ENCODE results near the gene CAMTA1.

DNA sequence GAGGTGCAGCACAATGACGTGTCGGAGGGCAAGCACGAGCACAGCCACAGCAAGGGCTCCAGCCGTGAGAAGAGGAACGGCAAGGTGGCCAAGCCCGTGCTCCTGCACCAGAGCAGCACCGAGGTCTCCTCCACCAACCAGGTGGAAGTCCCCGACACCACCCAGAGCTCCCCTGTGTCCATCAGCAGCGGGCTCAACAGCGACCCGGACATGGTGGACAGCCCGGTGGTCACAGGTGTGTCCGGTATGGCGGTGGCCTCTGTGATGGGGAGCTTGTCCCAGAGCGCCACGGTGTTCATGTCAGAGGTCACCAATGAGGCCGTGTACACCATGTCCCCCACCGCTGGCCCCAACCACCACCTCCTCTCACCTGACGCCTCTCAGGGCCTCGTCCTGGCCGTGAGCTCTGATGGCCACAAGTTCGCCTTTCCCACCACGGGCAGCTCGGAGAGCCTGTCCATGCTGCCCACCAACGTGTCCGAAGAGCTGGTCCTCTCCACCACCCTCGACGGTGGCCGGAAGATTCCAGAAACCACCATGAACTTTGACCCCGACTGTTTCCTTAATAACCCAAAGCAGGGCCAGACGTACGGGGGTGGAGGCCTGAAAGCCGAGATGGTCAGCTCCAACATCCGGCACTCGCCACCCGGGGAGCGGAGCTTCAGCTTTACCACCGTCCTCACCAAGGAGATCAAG lies 878.3 kb downstream of the CAMTA1 start:
- TF ChIP-seq TCF12 (IDR thresholded peaks at IDR 0.05) (no peak), CTCF (IDR thresholded peaks at IDR 0.05) (no peak), JUND (IDR thresholded peaks at IDR 0.05) (no peak), POLR2AphosphoS5 (IDR thresholded peaks at IDR 0.05; ENCODE audit: low read depth, low read length) (no peak), TAF1 (IDR thresholded peaks at IDR 0.05; ENCODE audit: borderline replicate concordance, low read depth, low read length) (no peak), CHD2 (IDR thresholded peaks at IDR 0.05; ENCODE audit: low read length, partially characterized antibody) (no peak), EP300 (IDR thresholded peaks at IDR 0.05; ENCODE audit: borderline replicate concordance in 1 of 2, low read depth in 1 of 2, low read length in 1 of 2) (no peak), MXI1 (IDR thresholded peaks at IDR 0.05; ENCODE audit: low read depth, low read length) (no peak), REST (IDR thresholded peaks at IDR 0.05; ENCODE audit: low read depth, low read length) (no peak), IRF3 (IDR thresholded peaks at IDR 0.05; ENCODE audit: low read depth, low read length) (no peak)
- TF ChIP-seq, protein P1, sequence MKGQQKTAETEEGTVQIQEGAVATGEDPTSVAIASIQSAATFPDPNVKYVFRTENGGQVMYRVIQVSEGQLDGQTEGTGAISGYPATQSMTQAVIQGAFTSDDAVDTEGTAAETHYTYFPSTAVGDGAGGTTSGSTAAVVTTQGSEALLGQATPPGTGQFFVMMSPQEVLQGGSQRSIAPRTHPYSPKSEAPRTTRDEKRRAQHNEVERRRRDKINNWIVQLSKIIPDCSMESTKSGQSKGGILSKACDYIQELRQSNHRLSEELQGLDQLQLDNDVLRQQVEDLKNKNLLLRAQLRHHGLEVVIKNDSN (IDR thresholded peaks at IDR 0.05; ENCODE audit: borderline replicate concordance, low read depth): no peak
- TF ChIP-seq, protein P2, sequence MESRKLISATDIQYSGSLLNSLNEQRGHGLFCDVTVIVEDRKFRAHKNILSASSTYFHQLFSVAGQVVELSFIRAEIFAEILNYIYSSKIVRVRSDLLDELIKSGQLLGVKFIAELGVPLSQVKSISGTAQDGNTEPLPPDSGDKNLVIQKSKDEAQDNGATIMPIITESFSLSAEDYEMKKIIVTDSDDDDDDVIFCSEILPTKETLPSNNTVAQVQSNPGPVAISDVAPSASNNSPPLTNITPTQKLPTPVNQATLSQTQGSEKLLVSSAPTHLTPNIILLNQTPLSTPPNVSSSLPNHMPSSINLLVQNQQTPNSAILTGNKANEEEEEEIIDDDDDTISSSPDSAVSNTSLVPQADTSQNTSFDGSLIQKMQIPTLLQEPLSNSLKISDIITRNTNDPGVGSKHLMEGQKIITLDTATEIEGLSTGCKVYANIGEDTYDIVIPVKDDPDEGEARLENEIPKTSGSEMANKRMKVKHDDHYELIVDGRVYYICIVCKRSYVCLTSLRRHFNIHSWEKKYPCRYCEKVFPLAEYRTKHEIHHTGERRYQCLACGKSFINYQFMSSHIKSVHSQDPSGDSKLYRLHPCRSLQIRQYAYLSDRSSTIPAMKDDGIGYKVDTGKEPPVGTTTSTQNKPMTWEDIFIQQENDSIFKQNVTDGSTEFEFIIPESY (IDR thresholded peaks at IDR 0.05; ENCODE audit: borderline replicate concordance, low read depth): no peak
- TF ChIP-seq, protein P3, sequence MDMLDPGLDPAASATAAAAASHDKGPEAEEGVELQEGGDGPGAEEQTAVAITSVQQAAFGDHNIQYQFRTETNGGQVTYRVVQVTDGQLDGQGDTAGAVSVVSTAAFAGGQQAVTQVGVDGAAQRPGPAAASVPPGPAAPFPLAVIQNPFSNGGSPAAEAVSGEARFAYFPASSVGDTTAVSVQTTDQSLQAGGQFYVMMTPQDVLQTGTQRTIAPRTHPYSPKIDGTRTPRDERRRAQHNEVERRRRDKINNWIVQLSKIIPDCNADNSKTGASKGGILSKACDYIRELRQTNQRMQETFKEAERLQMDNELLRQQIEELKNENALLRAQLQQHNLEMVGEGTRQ (IDR thresholded peaks at IDR 0.05; ENCODE audit: borderline replicate concordance, low read depth, low read length): no peak
